Measurements from ENCODE around the gene ARHGEF2.
"Not testable (repeated sequence)": the region's sequence is repeated elsewhere in the genome, so short reads cannot be mapped to it uniquely, and the experiment has no call there.

The ARHGEF2 gene

GRCh38 chr1:155940993-155941844 is 37.1 kb downstream of the ARHGEF2 start, which contains the start of gene RXFP4:
Gene RXFP4, plus strand, starts transcription at chr1:155941638. Its CDS starts 72 bp downstream, at chr1:155941710.
- DNase-seq, result no peak

GRCh38 chr1:155940482-155940992 is 37.8 kb downstream of the ARHGEF2 start:
- DNase-seq, result no peak

- DNase-seq, result no peak
Measured at GRCh38 chr1:155938220-155938627, 40.1 kb downstream of the ARHGEF2 start.

GRCh38 chr1:155934936-155935590 is 43.3 kb downstream of the ARHGEF2 start:
- DNase-seq, result no peak

GRCh38 chr1:155934097-155934935 is 44.0 kb downstream of the ARHGEF2 start, which contains the start of gene KHDC4:
Gene KHDC4, minus strand, starts transcription at chr1:155934413. Its CDS starts 40 bp downstream, at chr1:155934373.
- DNase-seq, result peak; percentile 89

GRCh38 chr1:155933591-155934096 is 44.7 kb downstream of the ARHGEF2 start:
- DNase-seq, result no peak

- no peak for DNase-seq
Measured at GRCh38 chr1:155932487-155932886, 45.9 kb downstream of the ARHGEF2 start.

- no peak for DNase-seq
Measured at GRCh38 chr1:155932081-155932480, 46.3 kb downstream of the ARHGEF2 start.

- DNase-seq, result no peak
Measured at GRCh38 chr1:155931332-155932038, 46.9 kb downstream of the ARHGEF2 start.

GRCh38 chr1:155930725-155931124 is 47.6 kb downstream of the ARHGEF2 start:
- not testable (repeated sequence) for DNase-seq

GRCh38 chr1:155929057-155929456 is 49.3 kb downstream of the ARHGEF2 start:
- DNase-seq, result no peak

- DNase-seq, result no peak
Measured at GRCh38 chr1:155925506-155925905, 52.8 kb downstream of the ARHGEF2 start.

- no peak for DNase-seq
Measured at GRCh38 chr1:155920717-155921116, 57.6 kb downstream of the ARHGEF2 start.

- no peak for DNase-seq
Measured at GRCh38 chr1:155919801-155920200, 58.5 kb downstream of the ARHGEF2 start.

- no peak for DNase-seq
Measured at GRCh38 chr1:155918660-155919059, 59.7 kb downstream of the ARHGEF2 start.

- no peak for DNase-seq
Measured at GRCh38 chr1:155913969-155914757, 64.2 kb downstream of the ARHGEF2 start.

- DNase-seq, result no peak
Measured at GRCh38 chr1:155912056-155912536, 66.3 kb downstream of the ARHGEF2 start.

GRCh38 chr1:155911156-155912055 is 66.9 kb downstream of the ARHGEF2 start, which contains the start of gene RIT1:
Gene RIT1, minus strand, starts transcription at chr1:155911349. Its CDS starts 588 bp downstream, at chr1:155910761.
- peak; percentile 83 for DNase-seq

- DNase-seq, result no peak
Measured at GRCh38 chr1:155910621-155911121, 67.7 kb downstream of the ARHGEF2 start.
